GM18907 (cell line): ENCODE data around the gene NUBP2.
A peak's percentile ranks its signal among the peaks of the same experiment; 100 is the strongest.

ENCODE experiments used
- ATAC-seq: cut with Tn5 transposase; IDR thresholded peaks from one replicate; pipeline ENCODE4 v1.9.1; 2021; ENCODE audit warnings: mild to moderate bottlenecking, moderate library complexity; ENCODE audit not compliant: unreplicated experiment

Gene NUBP2

GRCh38 chr16:1823821-1824220, 41.1 kb downstream of the NUBP2 start:
- no peak for ATAC-seq

GRCh38 chr16:1825381-1825863, 42.7 kb downstream of the NUBP2 start:
- no peak for ATAC-seq

GRCh38 chr16:1825864-1826690, 43.3 kb downstream of the NUBP2 start:
- peak; percentile 40 for ATAC-seq

- peak; percentile 84 for ATAC-seq
Measured at GRCh38 chr16:1826691-1827573, 44.2 kb downstream of the NUBP2 start, which contains the start of the genes FAHD1 and HAGH. FAHD1 (plus strand) TSS chr16:1827206; CDS start chr16:1827239, 33 bp downstream. HAGH (minus strand) TSS chr16:1826825; CDS start chr16:1826787, 38 bp downstream.

GRCh38 chr16:1828645-1829410, 46.1 kb downstream of the NUBP2 start:
- ATAC-seq = no peak

- ATAC-seq = no peak
Measured at GRCh38 chr16:1830213-1830612, 47.5 kb downstream of the NUBP2 start.

GRCh38 chr16:1831186-1832075, 48.7 kb downstream of the NUBP2 start:
- ATAC-seq = no peak

- no peak for ATAC-seq
Measured at GRCh38 chr16:1832838-1833454, 50.2 kb downstream of the NUBP2 start.

- no peak for ATAC-seq
Measured at GRCh38 chr16:1834096-1834495, 51.3 kb downstream of the NUBP2 start.
